Heart right ventricle (tissue), 16 donors: ENCODE data around the gene SKAP1. TPM values are rescaled to one million over a fixed set of nuclear protein-coding genes. Genes with fewer than 3 reads are reported as not detected.
"Not testable (repeated sequence)": the region's sequence is repeated elsewhere in the genome, so short reads cannot be mapped to it uniquely, and the experiment has no call there.

Experiments used
- ATAC-seq, 8 donors: fragments of 200-7000 bp; cut with Tn5 transposase; one replicate each; pipeline ENCODE4 v1.9.1; 2020; ENCODE audit warnings: mild to moderate bottlenecking in 8 of 8, moderate library complexity in 8 of 8, moderate number of reproducible peaks in 1 of 8
- DNase-seq, 2 donors: peaks; one replicate each; pipeline ENCODE4 v3.0.0-alpha.2; 2020
- H3K27ac ChIP-seq, 10 donors: fragments of 200-600 bp; sonication (generic) in 2 of 10; one replicate each; pipeline versions ENCODE4 v1.5.0 to v1.8.0; 2020 to 2022; ENCODE audit warnings: mild to moderate bottlenecking in 3 of 10
- H3K27me3 ChIP-seq, 7 donors: fragments of 200-600 bp; one replicate each; pipeline ENCODE4 v1.8.0; 2021 to 2022; ENCODE audit warnings: mild to moderate bottlenecking in 2 of 7
- H3K36me3 ChIP-seq, 9 donors: fragments of 200-600 bp; sonication (generic) in 1 of 9; one replicate each; pipeline versions ENCODE4 v1.5.0 to v1.8.0; 2020 to 2022; ENCODE audit warnings: mild to moderate bottlenecking in 2 of 9
- H3K4me1 ChIP-seq, 9 donors: fragments of 200-600 bp; sonication (generic) in 1 of 9; one replicate each; pipeline versions ENCODE4 v1.5.0 to v1.8.0; 2020 to 2022; ENCODE audit warnings: mild to moderate bottlenecking in 4 of 9
- H3K4me3 ChIP-seq, 10 donors: fragments of 200-600 bp; sonication (generic) in 2 of 10; one replicate each; pipeline versions ENCODE4 v1.5.0 to v1.8.0; 2020 to 2022; ENCODE audit warnings: mild to moderate bottlenecking in 7 of 10, moderate library complexity in 2 of 10
- H3K9me3 ChIP-seq, 11 donors: fragments of 200-600 bp in 10 of 11; sonication (generic) in 2 of 11; one replicate each; pipeline versions ENCODE4 v1.5.0 to v1.8.0; 2013 to 2022; ENCODE audit warnings: mild to moderate bottlenecking in 2 of 11, control low read depth in 1 of 11, moderate library complexity in 1 of 11
- WGBS, 2 donors: extraction: QIAGEN DNeasy Blood & Tissue Kit; methylation state at CpG; one replicate each; pipeline ENCODE4 v1.1.7; 2013; ENCODE audit warnings: inconsistent platforms in 1 of 2; 5-methylcytosine and 5-hydroxymethylcytosine counted together
- intact Hi-C, 10 donors: fragments of 100-400 bp; cut with DNase I; formaldehyde crosslinking; loops; one replicate each; pipeline versions ENCODE4 v1.11.1 to v1.14.2; 2022
- polyA plus RNA-seq, 2 donors: library from polyadenylated mRNA; stranded (reverse); fragments of 200-250 nt; gene quantifications; one replicate each; pipeline ENCODE4 v1.2.3, GENCODE V29; 2013
- total RNA-seq, 10 donors: library from RNA; stranded (reverse); fragmentation: NEBNext Ultra II Directional in 3 of 10; extraction: Animal tissue kit (Norgen Biotek cat#: 25700) in 3 of 10; gene quantifications; one replicate each; pipeline versions ENCODE4 v1.2.1 to v1.2.4, GENCODE V29; 2021 to 2023
- TF ChIP-seq, protein P1 (sequence below), 9 donors: fragments of 200-600 bp; sonication (generic) in 2 of 9; IDR thresholded peaks; one replicate each; pipeline versions ENCODE4 v1.5.0 to v1.8.0; 2021 to 2022; ENCODE audit warnings: antibody characterized with exemption in 9 of 9, mild to moderate bottlenecking in 5 of 9, moderate library complexity in 1 of 9
- donor health status: Arrhythmogenic right ventricular cardiomyopathy.
- donor health status: ischemic (EF 13 %, LVEDD 7.1; RV severe dilation, severe dysfunction).
- donor health status: healthy with polysubstance abuse.
- donor health status: DM: no; HTN: yes; CAD: no.
- donor health status: DM: no; HTN: no; CAD: no.
- donor health status: ischemic (EF 25% LVEDD 6.9; RV normal size, moderate dysfunction).
- donor health status: ischemic (EF 25% LVEDD 5.7; RV mildly dilated, moderate dysfunction).
- donor health status: healthy.
- donor health status: DM: yes; HTN: yes; CAD: no.
- donor health status: Ischemic cardiomyopathy.
- donor health status: ischemic (EF 35%, LVEDD 5.7; RV mildly dilated, moderate dysfunction).
- donor health status: nonischemic (EF 11% LVEDD 7.7; RV severe dilation, severe dysfunction).
- donor health status: DM: yes; HTN: yes; CAD: no.
- donor health status: PGD.
- donor health status: ischemic (EF 29% LVEDD 5.4; RV normal size, mild dysfunction).
- donor health status: nonischemic (EF 23%, LVEDD 6.1; RV moderate dilation, normal function).

Gene SKAP1
- total and polyA plus RNA-seq, 12 donors = 0.33 to 1.7 (median 0.75) TPM; not detected in 5

DNA sequence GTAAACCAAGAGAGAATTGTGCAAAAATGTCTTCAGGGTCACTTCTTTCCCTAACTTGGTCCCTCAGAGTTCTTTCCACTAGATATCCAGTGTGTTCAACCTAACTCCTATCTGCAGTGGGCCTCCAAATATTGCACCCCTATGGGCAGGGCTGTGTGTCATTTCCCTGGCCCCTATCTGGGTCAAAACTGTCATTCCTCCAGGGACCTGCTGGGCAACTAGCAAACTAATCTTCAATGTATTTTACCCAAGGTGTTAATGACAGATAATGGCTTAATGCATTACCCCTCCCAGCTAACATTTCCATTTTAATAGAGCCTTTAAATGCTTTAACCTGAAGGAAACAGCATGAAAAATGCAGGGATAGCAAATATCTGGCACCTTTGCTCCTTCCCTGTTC is 25.8 kb upstream of the SKAP1 start:
- Histone ChIP-seq H3K9me3 (peaks cover 0 to 22% (median 0%) of the 10 kb centered on the region in 11 donors), H3K36me3 (no peaks in the 10 kb centered on the region), H3K27me3 (peaks cover 0 to 92% (median 71%) of the 10 kb centered on the region in 7 donors), H3K4me3 (no peak overlapping the region), H3K4me1 (peaks cover 0 to 9% (median 0%) of the 10 kb centered on the region in 9 donors), H3K27ac (no peak overlapping the region)
- ATAC-seq (no peak), DNase-seq (no peak)
- intact Hi-C loops = loop anchor here in 1 of 10 donors (5.0 kb wide), 1 partner anchor 103 kb away; no protein-coding TSS in a partner anchor
- TF ChIP-seq, protein P1, sequence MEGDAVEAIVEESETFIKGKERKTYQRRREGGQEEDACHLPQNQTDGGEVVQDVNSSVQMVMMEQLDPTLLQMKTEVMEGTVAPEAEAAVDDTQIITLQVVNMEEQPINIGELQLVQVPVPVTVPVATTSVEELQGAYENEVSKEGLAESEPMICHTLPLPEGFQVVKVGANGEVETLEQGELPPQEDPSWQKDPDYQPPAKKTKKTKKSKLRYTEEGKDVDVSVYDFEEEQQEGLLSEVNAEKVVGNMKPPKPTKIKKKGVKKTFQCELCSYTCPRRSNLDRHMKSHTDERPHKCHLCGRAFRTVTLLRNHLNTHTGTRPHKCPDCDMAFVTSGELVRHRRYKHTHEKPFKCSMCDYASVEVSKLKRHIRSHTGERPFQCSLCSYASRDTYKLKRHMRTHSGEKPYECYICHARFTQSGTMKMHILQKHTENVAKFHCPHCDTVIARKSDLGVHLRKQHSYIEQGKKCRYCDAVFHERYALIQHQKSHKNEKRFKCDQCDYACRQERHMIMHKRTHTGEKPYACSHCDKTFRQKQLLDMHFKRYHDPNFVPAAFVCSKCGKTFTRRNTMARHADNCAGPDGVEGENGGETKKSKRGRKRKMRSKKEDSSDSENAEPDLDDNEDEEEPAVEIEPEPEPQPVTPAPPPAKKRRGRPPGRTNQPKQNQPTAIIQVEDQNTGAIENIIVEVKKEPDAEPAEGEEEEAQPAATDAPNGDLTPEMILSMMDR (IDR thresholded peaks at IDR 0.05) = no peak

DNA sequence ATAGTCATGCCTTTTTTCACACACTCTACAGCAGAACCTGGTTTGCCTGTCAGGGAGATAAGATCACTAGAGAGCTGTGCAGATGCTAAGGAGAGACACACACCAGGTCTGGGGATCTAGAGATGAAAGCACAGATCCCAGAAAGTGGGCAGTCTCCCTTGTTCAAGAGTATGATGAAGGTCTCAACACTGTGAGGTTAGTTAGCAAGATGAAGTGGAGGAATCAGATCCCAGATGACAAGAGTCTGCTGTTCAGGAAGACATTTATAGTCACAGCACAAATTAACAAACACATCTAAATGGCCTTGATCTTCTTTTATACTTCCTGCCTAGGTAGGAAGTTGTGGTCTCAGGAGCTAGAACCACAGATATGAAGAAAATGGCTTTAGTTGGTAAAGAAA is 23.4 kb upstream of the SKAP1 start:
- intact Hi-C loops = no loop called here
- H3K4me3 ChIP-seq = no peak overlapping the region
- H3K27me3 ChIP-seq = peaks cover 0 to 86% (median 58%) of the 10 kb centered on the region in 7 donors
- peaks cover 0 to 9% (median 0%) of the 10 kb centered on the region in 9 donors for H3K4me1 ChIP-seq
- peaks cover 0 to 22% (median 0%) of the 10 kb centered on the region in 11 donors for H3K9me3 ChIP-seq
- no peaks in the 10 kb centered on the region for H3K36me3 ChIP-seq
- peak overlapping the region in 1 of 10 donors; percentile 23 for H3K27ac ChIP-seq
- DNase-seq = no peak
- ATAC-seq = no peak
- TF ChIP-seq, protein P1 (IDR thresholded peaks at IDR 0.05) = no peak

DNA sequence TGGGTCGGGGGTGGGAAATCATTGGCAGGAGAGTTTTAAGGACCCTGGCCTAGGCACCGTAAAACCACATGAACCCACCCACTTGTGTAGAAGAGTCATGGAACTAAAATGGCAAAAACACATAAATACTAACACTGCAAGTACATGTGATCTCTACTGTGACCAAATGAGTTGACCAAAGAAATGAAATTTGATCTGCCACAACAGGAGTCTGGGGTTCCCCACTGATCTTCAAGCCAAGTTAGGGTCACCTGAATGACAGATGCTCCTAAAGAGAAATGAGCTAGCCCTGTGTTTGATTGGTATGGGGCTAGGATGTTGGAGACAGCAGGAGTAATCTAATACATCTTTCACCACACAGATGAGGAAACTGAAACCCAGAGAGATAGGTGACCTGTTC is 21.5 kb upstream of the SKAP1 start:
- DNase-seq (no peak), ATAC-seq (no peak)
- Histone ChIP-seq H3K4me1 (no peaks in the 10 kb centered on the region), H3K36me3 (no peaks in the 10 kb centered on the region), H3K4me3 (no peak overlapping the region), H3K9me3 (peaks cover 0 to 22% (median 0%) of the 10 kb centered on the region in 11 donors), H3K27ac (no peak overlapping the region), H3K27me3 (peaks cover 0 to 82% (median 45%) of the 10 kb centered on the region in 7 donors)
- TF ChIP-seq, protein P1 (IDR thresholded peaks at IDR 0.05) = no peak
- intact Hi-C loops = no loop called here
- WGBS, 2 donors = 87 to 93% methylated on average over 2 of the region's 2 CpGs

DNA sequence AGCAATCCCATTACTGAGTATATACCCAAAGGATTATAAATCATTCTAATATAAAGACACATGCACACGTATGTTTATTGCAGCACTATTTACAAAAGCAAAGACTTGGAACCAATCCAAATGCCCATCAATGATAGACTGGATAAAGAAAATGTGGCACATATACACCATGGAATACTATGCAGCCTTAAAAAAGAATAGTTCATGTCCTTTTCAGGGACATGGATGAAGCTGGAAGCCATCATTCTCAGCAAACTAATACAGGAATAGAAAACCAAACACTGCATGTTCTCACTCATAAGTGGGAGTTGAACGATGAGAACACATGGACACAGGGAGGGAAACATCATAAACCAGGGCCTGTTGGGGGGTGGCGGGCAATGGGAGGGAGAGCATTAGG is 19.3 kb upstream of the SKAP1 start:
- not testable (repeated sequence) for H3K27ac ChIP-seq, DNase-seq, ATAC-seq, H3K4me3 ChIP-seq, H3K9me3 ChIP-seq, H3K36me3 ChIP-seq, H3K4me1 ChIP-seq
- peaks cover 0 to 81% (median 41%) of the 10 kb centered on the region in 7 donors for H3K27me3 ChIP-seq
- intact Hi-C loops = loop anchor here in 1 of 10 donors (1.0 kb wide), 1 partner anchor 16 kb away; no protein-coding TSS in a partner anchor
- 90 to 91% methylated on average over 3 of the region's 3 CpGs for WGBS, 2 donors

DNA sequence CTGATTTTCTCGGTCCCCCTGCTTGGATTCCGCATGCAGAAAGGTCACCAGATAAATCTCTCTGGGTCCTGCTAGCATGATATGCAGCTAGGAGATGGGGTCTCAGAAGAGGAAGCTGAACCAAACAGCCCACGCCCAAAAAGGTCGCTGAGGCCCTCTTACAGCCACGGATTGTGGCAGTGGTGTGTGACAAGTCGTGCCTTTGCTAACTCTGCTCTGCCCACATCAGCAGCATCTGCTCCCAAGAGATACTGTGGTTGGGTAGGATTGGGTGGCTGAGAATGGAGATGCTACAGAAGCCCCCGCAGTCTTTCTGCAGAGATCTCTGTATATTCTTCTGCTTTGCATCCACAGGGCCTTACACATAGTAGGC is 15.2 kb upstream of the SKAP1 start:
- intact Hi-C loops = no loop called here
- ATAC-seq = no peak
- 76 to 81% methylated on average over 7 of the region's 7 CpGs for WGBS, 2 donors

More for the DNA sequence above, 15.2 kb upstream of the SKAP1 start:
- H3K36me3 ChIP-seq = no peaks in the 10 kb centered on the region
- no peak for DNase-seq
- peaks cover 0 to 36% (median 0%) of the 10 kb centered on the region in 9 donors for H3K4me1 ChIP-seq
- H3K27ac ChIP-seq = no peak overlapping the region
- H3K4me3 ChIP-seq = no peak overlapping the region
- H3K9me3 ChIP-seq = no peaks in the 10 kb centered on the region
- TF ChIP-seq, protein P1 (IDR thresholded peaks at IDR 0.05) = no peak
- peaks cover 0 to 74% (median 36%) of the 10 kb centered on the region in 7 donors for H3K27me3 ChIP-seq
